ENCODE data around the gene MBOAT2.
"Not testable (repeated sequence)": the region's sequence is repeated elsewhere in the genome, so short reads cannot be mapped to it uniquely, and the experiment has no call there.

The MBOAT2 gene

GRCh38 chr2:8992643-8993042, 10.8 kb downstream of the MBOAT2 start:
- no peak for DNase-seq (ENCODE audit: low read depth)

- DNase-seq (ENCODE audit: low read depth), result no peak
These were observed 13.9 kb downstream of the MBOAT2 start for GRCh38 chr2:8989536-8990079.

GRCh38 chr2:8987410-8987809, 16.1 kb downstream of the MBOAT2 start:
- no peak for DNase-seq (ENCODE audit: low read depth)

- no peak for DNase-seq (ENCODE audit: low read depth)
These were observed 17.0 kb downstream of the MBOAT2 start for GRCh38 chr2:8986327-8986976.

- DNase-seq (ENCODE audit: low read depth), result no peak
These were observed 17.7 kb downstream of the MBOAT2 start for GRCh38 chr2:8985561-8986326.

GRCh38 chr2:8984855-8985254, 18.6 kb downstream of the MBOAT2 start:
- DNase-seq (ENCODE audit: low read depth), result no peak

- no peak for DNase-seq (ENCODE audit: low read depth)
These were observed 19.3 kb downstream of the MBOAT2 start for GRCh38 chr2:8984157-8984556.

GRCh38 chr2:8983571-8983970, 19.9 kb downstream of the MBOAT2 start:
- DNase-seq (ENCODE audit: low read depth), result no peak

- DNase-seq (ENCODE audit: low read depth), result no peak
These were observed 21.6 kb downstream of the MBOAT2 start for GRCh38 chr2:8981876-8982275.

- no peak for DNase-seq (ENCODE audit: low read depth)
These were observed 23.4 kb downstream of the MBOAT2 start for GRCh38 chr2:8980096-8980495.

- no peak for DNase-seq (ENCODE audit: low read depth)
These were observed 25.7 kb downstream of the MBOAT2 start for GRCh38 chr2:8977758-8978157.

- DNase-seq (ENCODE audit: low read depth), result no peak
These were observed 26.8 kb downstream of the MBOAT2 start for GRCh38 chr2:8976442-8977259.

GRCh38 chr2:8974016-8974415, 29.5 kb downstream of the MBOAT2 start:
- DNase-seq (ENCODE audit: low read depth), result no peak

- not testable (repeated sequence) for DNase-seq (ENCODE audit: low read depth)
These were observed 30.5 kb downstream of the MBOAT2 start for GRCh38 chr2:8973017-8973416.

GRCh38 chr2:8972535-8972934, 30.9 kb downstream of the MBOAT2 start:
- not testable (repeated sequence) for DNase-seq (ENCODE audit: low read depth)

GRCh38 chr2:8969348-8969747, 34.1 kb downstream of the MBOAT2 start:
- DNase-seq (ENCODE audit: low read depth), result not testable (repeated sequence)

GRCh38 chr2:8966123-8966908, 37.2 kb downstream of the MBOAT2 start:
- no peak for DNase-seq (ENCODE audit: low read depth)

GRCh38 chr2:8965216-8965969, 38.1 kb downstream of the MBOAT2 start:
- no peak for DNase-seq (ENCODE audit: low read depth)

- DNase-seq (ENCODE audit: low read depth), result no peak
These were observed 40.6 kb downstream of the MBOAT2 start for GRCh38 chr2:8962890-8963289.

- DNase-seq (ENCODE audit: low read depth), result no peak
These were observed 45.9 kb downstream of the MBOAT2 start for GRCh38 chr2:8957628-8958027.

- no peak for DNase-seq (ENCODE audit: low read depth)
These were observed 46.7 kb downstream of the MBOAT2 start for GRCh38 chr2:8956774-8957173.
